D721Med (cell line): ENCODE data around the gene HSPA4L.

Experiments used
- DNase-seq: peaks from one replicate; pipeline ENCODE4 v3.0.0; 2011; ENCODE audit warnings: low spot score; ENCODE audit not compliant: insufficient read length
- FAIRE-seq: peaks from 2 replicates; lab custom pipeline; 2011; peaks lifted over from hg19 to GRCh38; lab: Jason Lieb, UNC
- TF ChIP-seq, protein P1 (sequence below): IDR thresholded peaks from 2 replicates; pipeline ENCODE4 v1.5.1; 2012; ENCODE audit warnings: mild to moderate bottlenecking, control low read depth; ENCODE audit not compliant: insufficient read depth; ENCODE audit errors: missing control alignments

The HSPA4L gene

DNA sequence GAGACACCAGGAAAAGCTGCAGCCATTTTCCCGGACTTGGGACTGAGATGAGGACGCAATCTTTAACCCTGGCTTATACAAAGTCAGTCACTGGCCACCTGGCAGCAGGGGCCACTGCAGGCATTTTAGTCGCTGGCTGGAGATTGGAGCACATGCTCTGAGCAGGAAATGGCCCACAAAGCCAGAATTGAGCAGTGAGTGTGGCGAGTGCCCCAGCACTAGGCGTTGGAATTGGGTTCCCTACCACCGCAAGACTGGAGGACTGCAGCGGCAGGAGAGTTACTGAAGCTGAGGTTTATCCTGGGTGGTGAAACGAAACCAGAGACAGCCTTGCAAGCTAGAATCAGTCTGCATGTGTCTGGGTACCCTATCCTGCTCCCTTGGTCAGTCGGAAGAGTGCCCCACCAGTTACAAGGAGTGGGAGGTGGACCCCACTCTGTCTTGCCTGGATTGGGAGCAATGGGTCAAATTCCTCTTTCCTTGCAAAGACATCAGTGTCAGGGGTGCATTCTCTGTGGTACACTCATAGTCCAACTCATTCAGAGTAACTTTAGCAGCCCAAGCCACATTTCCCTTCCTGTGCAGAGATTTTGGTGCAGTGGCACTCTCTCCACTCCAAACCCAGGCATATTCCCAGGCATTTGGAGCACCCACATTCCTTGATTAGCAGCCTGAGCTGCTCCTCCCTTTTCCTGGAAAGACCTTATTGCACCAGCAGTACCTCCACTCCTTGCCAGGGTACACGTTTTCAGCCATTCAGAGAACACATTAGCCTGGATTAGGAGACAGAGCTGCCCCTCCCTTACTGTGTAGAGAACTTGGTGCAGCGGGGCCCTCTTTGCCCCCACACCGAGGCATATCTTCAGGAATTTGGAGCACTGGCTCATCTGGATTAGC, 61.8 kb downstream of the HSPA4L start:
- no peak for DNase-seq
- no peak for FAIRE-seq
- TF ChIP-seq, protein P1, sequence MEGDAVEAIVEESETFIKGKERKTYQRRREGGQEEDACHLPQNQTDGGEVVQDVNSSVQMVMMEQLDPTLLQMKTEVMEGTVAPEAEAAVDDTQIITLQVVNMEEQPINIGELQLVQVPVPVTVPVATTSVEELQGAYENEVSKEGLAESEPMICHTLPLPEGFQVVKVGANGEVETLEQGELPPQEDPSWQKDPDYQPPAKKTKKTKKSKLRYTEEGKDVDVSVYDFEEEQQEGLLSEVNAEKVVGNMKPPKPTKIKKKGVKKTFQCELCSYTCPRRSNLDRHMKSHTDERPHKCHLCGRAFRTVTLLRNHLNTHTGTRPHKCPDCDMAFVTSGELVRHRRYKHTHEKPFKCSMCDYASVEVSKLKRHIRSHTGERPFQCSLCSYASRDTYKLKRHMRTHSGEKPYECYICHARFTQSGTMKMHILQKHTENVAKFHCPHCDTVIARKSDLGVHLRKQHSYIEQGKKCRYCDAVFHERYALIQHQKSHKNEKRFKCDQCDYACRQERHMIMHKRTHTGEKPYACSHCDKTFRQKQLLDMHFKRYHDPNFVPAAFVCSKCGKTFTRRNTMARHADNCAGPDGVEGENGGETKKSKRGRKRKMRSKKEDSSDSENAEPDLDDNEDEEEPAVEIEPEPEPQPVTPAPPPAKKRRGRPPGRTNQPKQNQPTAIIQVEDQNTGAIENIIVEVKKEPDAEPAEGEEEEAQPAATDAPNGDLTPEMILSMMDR = no peak

DNA sequence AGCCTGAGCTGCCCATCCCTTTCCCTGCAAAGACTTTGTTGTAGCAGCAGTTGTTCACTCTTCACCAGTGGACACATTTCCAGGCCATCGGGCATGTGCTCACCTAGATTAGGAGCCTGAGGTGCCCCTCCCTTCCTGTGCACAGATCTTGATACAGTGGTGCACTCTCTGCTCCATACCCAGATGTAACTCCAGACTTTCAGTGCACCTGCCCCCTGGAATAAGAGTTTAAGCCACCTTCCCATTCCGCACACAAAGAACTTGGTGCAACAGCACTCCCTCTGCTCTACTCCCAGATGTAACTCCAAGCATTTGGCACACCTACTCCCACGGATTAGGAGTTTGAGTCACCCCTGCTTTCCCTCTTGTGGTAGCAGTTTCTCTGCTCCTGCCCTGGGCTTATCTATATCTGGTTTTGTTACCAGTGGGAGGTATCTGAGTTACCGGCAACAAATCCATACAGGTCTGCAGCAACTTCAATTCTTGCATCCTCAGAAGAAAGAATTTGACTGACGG, 62.5 kb downstream of the HSPA4L start:
- TF ChIP-seq, protein P1 = no peak
- FAIRE-seq = no peak
- no peak for DNase-seq

DNA sequence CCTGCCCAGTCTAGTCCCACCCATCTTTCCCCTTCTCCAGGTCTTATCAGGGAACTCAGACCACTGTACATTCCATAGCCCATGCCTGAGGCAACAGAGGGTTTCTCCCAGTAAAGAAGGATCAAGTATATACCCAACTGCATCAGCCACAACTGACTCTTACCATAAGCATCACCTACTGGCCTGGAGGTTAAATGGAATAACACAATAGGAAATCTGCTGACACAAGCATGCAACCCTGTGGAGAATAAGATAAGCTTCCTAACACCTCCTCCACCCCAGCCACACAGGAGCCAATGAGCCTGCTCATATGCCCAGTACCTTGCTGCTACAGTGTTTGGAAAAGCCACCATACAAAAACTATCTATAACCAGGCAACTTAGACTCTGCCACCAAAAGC, 63.9 kb downstream of the HSPA4L start:
- DNase-seq = no peak
- TF ChIP-seq, protein P1 = no peak
- FAIRE-seq = no peak

DNA sequence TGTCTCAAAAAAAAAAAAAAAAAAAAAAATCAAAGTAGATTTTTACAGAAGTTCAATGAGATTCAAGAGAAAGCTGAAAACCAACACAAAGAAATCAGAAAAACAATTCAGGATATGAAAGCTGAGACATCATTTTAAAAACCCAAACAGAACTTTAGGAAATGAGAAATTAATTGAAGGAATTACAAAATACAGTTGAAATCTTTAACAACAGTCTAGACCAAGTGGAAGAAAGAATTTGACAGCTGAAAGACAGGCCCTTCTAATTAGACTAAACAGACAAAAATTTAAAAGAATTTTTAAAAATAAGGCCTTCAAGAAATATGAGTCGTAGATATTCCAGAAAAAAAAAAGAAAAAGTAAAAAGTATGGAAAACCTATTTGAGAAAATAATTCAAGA, 64.6 kb downstream of the HSPA4L start:
- TF ChIP-seq, protein P1 = no peak
- DNase-seq = no peak
- no peak for FAIRE-seq

DNA sequence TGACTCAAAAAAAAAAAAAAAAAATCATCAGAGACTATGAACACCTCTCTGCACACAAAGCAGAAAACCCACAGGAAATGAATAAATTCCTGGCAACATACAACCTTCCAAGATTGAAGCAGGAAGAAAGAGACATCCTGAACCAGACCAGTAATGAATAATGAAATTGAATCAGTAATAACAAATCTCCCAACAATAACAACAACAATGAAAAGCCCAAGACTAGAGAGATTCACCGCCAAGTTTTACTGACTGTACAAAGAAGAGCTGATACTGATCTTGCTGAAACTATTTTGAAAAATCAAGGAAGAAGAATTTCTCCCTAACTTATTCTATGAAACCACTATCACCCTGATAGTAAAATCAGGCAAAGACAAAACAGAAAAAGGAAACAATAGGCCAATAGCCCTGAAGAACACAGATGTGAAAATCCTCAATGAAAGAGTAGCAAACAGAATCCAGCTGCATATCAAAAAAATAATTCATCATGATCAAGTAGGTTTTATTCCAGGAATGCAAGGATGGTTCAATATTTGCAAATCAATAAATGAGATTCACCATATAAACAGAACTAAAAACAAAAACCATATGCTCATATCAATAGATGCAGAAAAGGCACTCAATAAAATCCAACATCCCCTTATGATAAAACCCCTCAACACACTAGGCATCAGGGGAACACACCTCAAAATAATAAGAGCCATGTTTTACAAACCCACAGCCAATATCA, 67.5 kb downstream of the HSPA4L start:
- FAIRE-seq = no peak
- no peak for DNase-seq
- TF ChIP-seq, protein P1 = no peak

DNA sequence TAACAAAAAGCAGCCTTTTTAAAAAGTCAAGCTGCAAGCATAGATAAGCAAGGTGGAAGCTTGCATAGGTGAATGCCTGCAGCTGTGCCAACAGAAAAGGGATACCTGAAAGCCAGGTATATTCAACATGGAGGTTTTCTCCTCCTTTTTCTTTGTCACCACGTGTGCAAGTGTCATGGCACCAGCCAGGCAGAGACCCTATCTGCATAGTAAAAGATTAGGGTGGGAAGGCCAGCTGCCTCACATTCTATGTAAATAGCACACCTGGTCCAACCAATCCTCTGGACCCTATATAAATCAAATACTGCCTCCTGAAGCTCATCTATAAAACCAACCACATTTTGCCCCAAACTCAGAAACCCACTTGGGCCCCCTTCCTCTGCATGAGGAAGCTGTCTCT, 70.5 kb downstream of the HSPA4L start:
- TF ChIP-seq, protein P1 = no peak
- FAIRE-seq = no peak

More for the DNA sequence above, 70.5 kb downstream of the HSPA4L start:
- DNase-seq = no peak
